ENCODE measurements around the gene CTXND1.

DNA sequence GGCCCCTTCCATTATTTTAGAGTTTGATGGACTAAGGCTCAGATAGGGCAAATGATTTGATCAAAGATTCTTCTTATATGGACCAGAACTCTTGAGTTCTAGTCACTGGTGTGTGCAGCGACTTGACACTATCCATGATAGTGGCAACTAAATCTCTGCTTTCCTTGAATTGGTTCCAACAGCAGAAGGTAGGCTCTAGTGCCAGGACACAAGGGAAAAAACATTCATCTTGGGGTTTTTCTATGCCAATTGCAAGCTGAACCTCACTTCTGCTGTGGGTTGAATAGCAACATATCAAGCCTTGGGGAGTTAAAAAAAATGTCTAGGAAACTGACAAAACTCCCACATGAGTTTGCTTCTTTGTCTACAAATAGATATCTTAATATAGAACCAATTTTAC, 35.1 kb downstream of the CTXND1 start:
- TF ChIP-seq TCF12 (IDR thresholded peaks at IDR 0.05; ENCODE audit: low read depth) (no peak), EP300 (IDR thresholded peaks at IDR 0.05; ENCODE audit: borderline replicate concordance) (no peak), FOXM1 (IDR thresholded peaks at IDR 0.05; ENCODE audit: borderline replicate concordance, low read depth) (no peak), CEBPB (IDR thresholded peaks at IDR 0.05) (no peak), YY1 (IDR thresholded peaks at IDR 0.05; ENCODE audit: low read depth) (no peak)
- TF ChIP-seq, protein P1, sequence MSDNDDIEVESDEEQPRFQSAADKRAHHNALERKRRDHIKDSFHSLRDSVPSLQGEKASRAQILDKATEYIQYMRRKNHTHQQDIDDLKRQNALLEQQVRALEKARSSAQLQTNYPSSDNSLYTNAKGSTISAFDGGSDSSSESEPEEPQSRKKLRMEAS (IDR thresholded peaks at IDR 0.05) = no peak
- TF ChIP-seq, protein P2, sequence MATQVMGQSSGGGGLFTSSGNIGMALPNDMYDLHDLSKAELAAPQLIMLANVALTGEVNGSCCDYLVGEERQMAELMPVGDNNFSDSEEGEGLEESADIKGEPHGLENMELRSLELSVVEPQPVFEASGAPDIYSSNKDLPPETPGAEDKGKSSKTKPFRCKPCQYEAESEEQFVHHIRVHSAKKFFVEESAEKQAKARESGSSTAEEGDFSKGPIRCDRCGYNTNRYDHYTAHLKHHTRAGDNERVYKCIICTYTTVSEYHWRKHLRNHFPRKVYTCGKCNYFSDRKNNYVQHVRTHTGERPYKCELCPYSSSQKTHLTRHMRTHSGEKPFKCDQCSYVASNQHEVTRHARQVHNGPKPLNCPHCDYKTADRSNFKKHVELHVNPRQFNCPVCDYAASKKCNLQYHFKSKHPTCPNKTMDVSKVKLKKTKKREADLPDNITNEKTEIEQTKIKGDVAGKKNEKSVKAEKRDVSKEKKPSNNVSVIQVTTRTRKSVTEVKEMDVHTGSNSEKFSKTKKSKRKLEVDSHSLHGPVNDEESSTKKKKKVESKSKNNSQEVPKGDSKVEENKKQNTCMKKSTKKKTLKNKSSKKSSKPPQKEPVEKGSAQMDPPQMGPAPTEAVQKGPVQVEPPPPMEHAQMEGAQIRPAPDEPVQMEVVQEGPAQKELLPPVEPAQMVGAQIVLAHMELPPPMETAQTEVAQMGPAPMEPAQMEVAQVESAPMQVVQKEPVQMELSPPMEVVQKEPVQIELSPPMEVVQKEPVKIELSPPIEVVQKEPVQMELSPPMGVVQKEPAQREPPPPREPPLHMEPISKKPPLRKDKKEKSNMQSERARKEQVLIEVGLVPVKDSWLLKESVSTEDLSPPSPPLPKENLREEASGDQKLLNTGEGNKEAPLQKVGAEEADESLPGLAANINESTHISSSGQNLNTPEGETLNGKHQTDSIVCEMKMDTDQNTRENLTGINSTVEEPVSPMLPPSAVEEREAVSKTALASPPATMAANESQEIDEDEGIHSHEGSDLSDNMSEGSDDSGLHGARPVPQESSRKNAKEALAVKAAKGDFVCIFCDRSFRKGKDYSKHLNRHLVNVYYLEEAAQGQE (IDR thresholded peaks at IDR 0.05; ENCODE audit: low read depth) = no peak

Data from Ishikawa (cell line).